Ovary (tissue), 9 donors: Measurements from ENCODE around the gene CACNB4. TPM values are rescaled to one million over a fixed set of nuclear protein-coding genes. Genes with fewer than 3 reads are reported as not detected.

Experiments
- DNase-seq, 5 donors: peaks; one replicate each; pipeline ENCODE4 v3.0.0-alpha.2; 2019 to 2020
- H3K27ac ChIP-seq, 2 donors: fragments of 200-600 bp; one replicate each; pipeline versions ENCODE4 v1.5.1 to v1.8.0; 2019 to 2022
- H3K27me3 ChIP-seq: fragments of 200-600 bp; one replicate; pipeline ENCODE4 v1.8.0; 2022
- H3K36me3 ChIP-seq: fragments of 200-600 bp; sonication (generic); one replicate; pipeline ENCODE4 v1.5.1; 2019
- H3K4me1 ChIP-seq: one replicate; pipeline ENCODE4 v1.8.1; 2013; ENCODE audit warnings: mild to moderate bottlenecking, moderate library complexity; ENCODE audit not compliant: insufficient read depth
- H3K4me3 ChIP-seq: fragments of 200-600 bp; sonication (generic); one replicate; pipeline ENCODE4 v1.5.1; 2017
- H3K9me3 ChIP-seq, 2 donors: fragments of 200-600 bp in 1 of 2; sonication (generic) in 1 of 2; one replicate each; pipeline versions ENCODE4 v1.5.1 to v1.8.1; 2013 to 2019; ENCODE audit warnings: mild to moderate bottlenecking in 1 of 2, moderate library complexity in 1 of 2
- CTCF ChIP-seq, 3 donors: fragments of 450-650 bp in 2 of 3; fragments of 200-600 bp in 1 of 3; IDR thresholded peaks; one replicate each; pipeline versions ENCODE4 v1.5.1 to v1.8.0; 2016 to 2022; ENCODE audit warnings: antibody characterized with exemption in 3 of 3, mild to moderate bottlenecking in 1 of 3
- EP300 ChIP-seq: sonication (generic); formaldehyde crosslinking; IDR thresholded peaks from one replicate; pipeline ENCODE4 v1.6.1; 2017; ENCODE audit warnings: antibody characterized with exemption
- POLR2A ChIP-seq: fragments of 450-650 bp; IDR thresholded peaks from one replicate; pipeline ENCODE4 v1.6.1; 2017; ENCODE audit warnings: antibody characterized with exemption, mild to moderate bottlenecking, moderate library complexity
- WGBS, 3 donors: extraction: QIAGEN DNeasy Blood & Tissue Kit in 1 of 3; methylation state at CpG; one replicate each; pipeline versions ENCODE4 v1.1.5 to v1.1.7; 2013 to 2017; 5-methylcytosine and 5-hydroxymethylcytosine counted together
- intact Hi-C, 4 donors: fragments of 100-400 bp; cut with DNase I; formaldehyde crosslinking; loops; one replicate each; pipeline versions ENCODE4 v1.11.0 to v1.15.1; 2022 to 2023
- polyA plus RNA-seq, 2 donors: library from polyadenylated mRNA; stranded (reverse); fragments of 200-250 nt in 1 of 2; fragments of 350-450 nt in 1 of 2; fragmentation: Illumina TruSeq in 1 of 2; extraction: RNeasy Lipid Tissue Mini Kit (QIAGEN cat#74804) in 1 of 2; gene quantifications; one replicate each; pipeline ENCODE4 v1.2.3, GENCODE V29; 2013 to 2014
- total RNA-seq, 7 donors: library from RNA; depleted of rRNA in 2 of 7; stranded (reverse); fragments of >200 nt in 2 of 7; fragmentation: NEBNext Ultra II Directional in 3 of 7; extraction: Animal tissue kit (Norgen Biotek cat#: 25700) in 3 of 7; gene quantifications; one replicate each; pipeline versions ENCODE4 v1.1.0 to v1.2.4, GENCODE V29; 2016 to 2023
- donor health status: DM: no; HTN: no; CAD: no; lungs with moderate emphysema.
- donor health status: DM: no; HTN: no; CAD: no.
- donor health status: Bipolar disorder and iron deficiency.
- donor health status: DM: yes; HTN: yes; CAD: no.
- donor health status: DM: no; HTN: no; CAD: no.
- donor health status: DM: yes; HTN: yes; CAD: no.

The CACNB4 gene
- total and polyA plus RNA-seq, 9 donors: 0.23 to 1.9 (median 1.0) TPM

- Histone ChIP-seq H3K4me3 (no peak overlapping the region), H3K4me1 (no peaks in the 10 kb centered on the region), H3K27ac (no peak overlapping the region), H3K9me3 (no peaks in the 10 kb centered on the region), H3K36me3 (no peaks in the 10 kb centered on the region), H3K27me3 (no peaks in the 10 kb centered on the region)
- intact Hi-C loops: no loop called here
- TF ChIP-seq POLR2A: no peak
- TF ChIP-seq CTCF (IDR thresholded peaks at IDR 0.05): no peak
- no peak for TF ChIP-seq EP300
- DNase-seq: no peak
- WGBS, 3 donors: 98 to 100% (median 98%) methylated on average over 3 of the region's 3 CpGs
Measured at GRCh38 chr2:151791545-151791944, 307.3 kb downstream of the CACNB4 start.

GRCh38 chr2:151790689-151791088 lies 308.2 kb downstream of the CACNB4 start:
- intact Hi-C loops: no loop called here
- TF ChIP-seq POLR2A (no peak), CTCF (IDR thresholded peaks at IDR 0.05) (no peak), EP300 (no peak)
- 93 to 100% (median 97%) methylated on average over 1 of the region's 1 CpG for WGBS, 3 donors

GRCh38 chr2:151789055-151789834 lies 309.6 kb downstream of the CACNB4 start:
- no peak overlapping the region for H3K4me3 ChIP-seq
- DNase-seq: no peak
- TF ChIP-seq CTCF (IDR thresholded peaks at IDR 0.05): no peak
- no peak for TF ChIP-seq POLR2A
- TF ChIP-seq EP300: no peak
- intact Hi-C loops: no loop called here
- 89 to 90% (median 89%) methylated on average over 4 of the region's 4 CpGs for WGBS, 3 donors
- no peak overlapping the region for H3K27ac ChIP-seq
- H3K4me1 ChIP-seq: no peaks in the 10 kb centered on the region
- no peaks in the 10 kb centered on the region for H3K27me3 ChIP-seq
- H3K36me3 ChIP-seq: no peaks in the 10 kb centered on the region
- no peaks in the 10 kb centered on the region for H3K9me3 ChIP-seq

More at GRCh38 chr2:151790689-151791088, 308.2 kb downstream of the CACNB4 start:
- Histone ChIP-seq H3K9me3 (no peaks in the 10 kb centered on the region), H3K36me3 (no peaks in the 10 kb centered on the region), H3K4me3 (no peak overlapping the region), H3K27me3 (no peaks in the 10 kb centered on the region), H3K27ac (no peak overlapping the region), H3K4me1 (no peaks in the 10 kb centered on the region)
- no peak for DNase-seq

- H3K27me3 ChIP-seq: no peaks in the 10 kb centered on the region
- H3K4me3 ChIP-seq: no peak overlapping the region
- DNase-seq: no peak
- no peak overlapping the region for H3K27ac ChIP-seq
- H3K36me3 ChIP-seq: no peaks in the 10 kb centered on the region
- no peak for TF ChIP-seq CTCF (IDR thresholded peaks at IDR 0.05)
- no peak for TF ChIP-seq EP300
- TF ChIP-seq POLR2A: no peak
- intact Hi-C loops: no loop called here
- no peaks in the 10 kb centered on the region for H3K9me3 ChIP-seq
- WGBS, 3 donors: 73 to 83% (median 79%) methylated on average over 1 of the region's 1 CpG
- H3K4me1 ChIP-seq: no peaks in the 10 kb centered on the region
Measured at GRCh38 chr2:151786483-151786882, 312.4 kb downstream of the CACNB4 start.
